GM11168 (cell line): ENCODE measurements around the gene RNF227.

Experiments used
- in situ Hi-C: fragments of 300-500 bp; cut with MboI; formaldehyde crosslinking; loops from one replicate; pipeline ENCODE4 v1.12.0; 2022; ENCODE audit warnings: low sequenced_read_pairs; ENCODE audit not compliant: unreplicated experiment

The RNF227 gene

GRCh38 chr17:7930841-7931631, 14.9 kb upstream of the RNF227 start:
- in situ Hi-C loops, result no loop called here

GRCh38 chr17:7929158-7930023, 13.3 kb upstream of the RNF227 start, which contains the start of gene KCNAB3:
Gene KCNAB3, minus strand, starts transcription at chr17:7929856. Its CDS starts 421 bp downstream, at chr17:7929435.
- in situ Hi-C loops, result no loop called here

GRCh38 chr17:7927596-7927995, 11.5 kb upstream of the RNF227 start:
- in situ Hi-C loops, result no loop called here

- in situ Hi-C loops, result no loop called here
Measured at GRCh38 chr17:7922845-7923628, 6.9 kb upstream of the RNF227 start.

GRCh38 chr17:7922269-7922844, 6.3 kb upstream of the RNF227 start:
- in situ Hi-C loops, result no loop called here

GRCh38 chr17:7916808-7917207, 719 bp upstream of the RNF227 start:
- in situ Hi-C loops, result loop anchor here (10.0 kb wide), 1 partner anchor 128 kb away; no protein-coding TSS in a partner anchor

GRCh38 chr17:7916385-7916682, 245 bp upstream of the RNF227 start:
- in situ Hi-C loops, result loop anchor here (10.0 kb wide), 1 partner anchor 128 kb away; no protein-coding TSS in a partner anchor

- in situ Hi-C loops, result loop anchor here (10.0 kb wide), 1 partner anchor 130 kb away; no protein-coding TSS in a partner anchor
Measured at GRCh38 chr17:7915179-7915610, 894 bp downstream of the RNF227 start.

- in situ Hi-C loops, result loop anchor here (10.0 kb wide), 1 partner anchor 132 kb away; no protein-coding TSS in a partner anchor
Measured at GRCh38 chr17:7912927-7913524, 3.1 kb downstream of the RNF227 start.

GRCh38 chr17:7911116-7911515, 5.0 kb downstream of the RNF227 start:
- in situ Hi-C loops, result loop anchor here (10.0 kb wide), 1 partner anchor 134 kb away; no protein-coding TSS in a partner anchor

- in situ Hi-C loops, result loop anchor here (10.0 kb wide), 1 partner anchor 134 kb away; no protein-coding TSS in a partner anchor
Measured at GRCh38 chr17:7910711-7911110, 5.4 kb downstream of the RNF227 start.

GRCh38 chr17:7910281-7910680, 5.8 kb downstream of the RNF227 start:
- in situ Hi-C loops, result loop anchor here (10.0 kb wide), 1 partner anchor 135 kb away; no protein-coding TSS in a partner anchor

GRCh38 chr17:7909089-7909488, 7.0 kb downstream of the RNF227 start:
- in situ Hi-C loops, result loop anchor here (5.0 kb wide), 1 partner anchor 78 kb away; no protein-coding TSS in a partner anchor

GRCh38 chr17:7903154-7904103, 12.7 kb downstream of the RNF227 start:
- in situ Hi-C loops, result no loop called here

GRCh38 chr17:7897773-7898172, 18.3 kb downstream of the RNF227 start:
- in situ Hi-C loops, result no loop called here

- in situ Hi-C loops, result no loop called here
Measured at GRCh38 chr17:7897090-7897489, 19.0 kb downstream of the RNF227 start.

- in situ Hi-C loops, result no loop called here
Measured at GRCh38 chr17:7894866-7895265, 21.2 kb downstream of the RNF227 start.

GRCh38 chr17:7894226-7894625, 21.9 kb downstream of the RNF227 start:
- in situ Hi-C loops, result no loop called here
